Measurements from ENCODE around the gene ANO1.
"Not testable (repeated sequence)": the region's sequence is repeated elsewhere in the genome, so short reads cannot be mapped to it uniquely, and the experiment has no call there.

The ANO1 gene

DNA sequence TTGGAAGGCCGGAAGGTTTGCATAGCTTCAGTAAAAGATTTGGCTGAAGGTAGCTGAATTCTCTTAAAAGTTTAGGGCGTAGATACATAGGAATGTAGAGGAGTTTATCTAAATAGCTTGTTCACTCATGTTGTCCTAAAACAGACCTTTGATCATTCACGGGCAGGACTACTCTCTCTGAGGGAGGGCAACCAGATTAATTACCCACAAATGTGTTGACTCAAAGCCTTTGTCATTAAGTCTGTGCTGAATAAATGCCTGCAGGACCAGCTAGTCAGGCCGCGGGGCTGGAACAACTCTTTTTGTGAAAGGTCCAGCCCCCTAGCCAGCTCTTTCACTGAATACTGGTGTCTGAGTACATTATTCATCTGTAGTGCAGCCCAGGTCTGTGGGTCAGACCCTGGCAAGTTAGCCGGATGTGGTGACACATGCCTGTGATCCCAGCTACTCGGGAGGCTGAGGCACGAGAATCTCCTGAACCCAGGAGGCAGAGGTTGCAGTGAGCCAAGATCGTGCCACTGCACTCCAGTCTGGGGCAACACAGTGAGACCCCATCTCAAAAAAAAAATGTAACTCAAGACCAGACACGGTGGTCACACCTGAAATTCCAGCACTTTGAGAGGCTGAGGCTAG lies 122.2 kb downstream of the ANO1 start:
- no peak overlapping the region for H3K4me3 ChIP-seq (ENCODE audit: low read depth, low read length)
- DNase-seq (ENCODE audit: low read depth): no peak

DNA sequence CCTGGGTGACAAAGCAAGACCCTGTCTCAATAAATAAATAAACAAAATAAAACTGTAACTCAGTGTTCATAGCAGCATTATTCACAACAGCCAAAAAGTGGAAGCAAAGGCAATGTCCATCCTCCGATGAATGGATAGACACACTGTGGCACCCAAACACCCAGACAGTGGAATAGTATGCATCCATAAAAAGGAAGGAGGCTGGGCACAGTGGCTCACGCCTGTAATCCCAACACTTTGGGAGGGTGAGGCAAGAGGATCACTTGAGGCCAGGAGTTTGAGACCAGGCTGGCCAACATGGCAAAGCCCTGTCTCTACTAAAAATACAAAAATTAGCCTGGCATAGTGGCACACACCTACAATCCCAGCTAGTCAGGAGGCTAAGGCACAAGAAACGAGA lies 122.9 kb downstream of the ANO1 start:
- not testable (repeated sequence) for H3K4me3 ChIP-seq (ENCODE audit: low read depth, low read length); DNase-seq (ENCODE audit: low read depth)

DNA sequence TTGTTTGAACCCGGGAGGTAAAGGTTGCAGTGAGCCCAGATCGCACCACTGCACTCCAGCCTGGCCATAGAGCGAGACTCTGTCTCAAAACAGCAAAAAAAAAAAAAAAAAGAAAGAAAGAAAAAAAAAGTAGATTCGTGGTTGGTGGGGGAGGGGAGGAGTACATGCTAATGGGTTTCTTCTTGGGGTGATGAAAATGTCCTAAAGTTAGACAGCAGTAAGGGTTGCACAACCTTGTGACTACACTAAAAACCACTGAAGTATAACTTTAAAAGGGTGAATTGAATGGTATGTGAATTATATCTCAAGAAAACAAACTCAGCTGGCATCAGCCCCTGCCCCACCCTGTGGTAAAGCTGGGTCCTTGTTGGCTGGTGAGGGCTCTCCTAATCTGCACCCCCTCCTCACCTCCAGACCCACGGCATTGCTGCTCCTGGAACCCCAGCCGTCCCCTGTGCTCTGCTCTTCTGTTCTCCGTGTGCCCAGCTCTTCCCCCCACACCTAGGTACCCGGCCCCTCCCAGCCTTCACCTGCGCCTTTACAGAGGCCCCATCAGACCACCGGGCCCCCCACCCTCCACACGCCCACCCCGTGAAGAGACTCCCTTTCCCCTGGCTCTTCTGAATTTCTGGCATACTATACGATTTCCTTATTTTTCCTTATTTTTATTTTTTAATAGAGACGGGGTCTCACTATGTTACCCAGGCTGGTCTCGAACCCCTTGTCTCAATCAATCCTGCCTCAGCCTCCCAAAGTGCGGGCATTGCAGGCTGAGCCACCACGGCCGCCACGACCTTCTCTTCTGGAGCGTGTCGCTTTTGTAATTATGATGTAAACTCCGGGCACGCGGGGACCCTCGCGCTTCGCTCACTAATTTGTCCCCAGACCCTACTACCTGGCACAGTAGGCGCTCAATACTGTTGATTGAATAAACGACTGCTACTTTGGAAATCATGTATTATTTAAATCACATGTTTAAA lies 124.1 kb downstream of the ANO1 start:
- peak overlapping the region; percentile 99 for H3K4me3 ChIP-seq (ENCODE audit: low read depth, low read length)
- no peak for DNase-seq (ENCODE audit: low read depth)

DNA sequence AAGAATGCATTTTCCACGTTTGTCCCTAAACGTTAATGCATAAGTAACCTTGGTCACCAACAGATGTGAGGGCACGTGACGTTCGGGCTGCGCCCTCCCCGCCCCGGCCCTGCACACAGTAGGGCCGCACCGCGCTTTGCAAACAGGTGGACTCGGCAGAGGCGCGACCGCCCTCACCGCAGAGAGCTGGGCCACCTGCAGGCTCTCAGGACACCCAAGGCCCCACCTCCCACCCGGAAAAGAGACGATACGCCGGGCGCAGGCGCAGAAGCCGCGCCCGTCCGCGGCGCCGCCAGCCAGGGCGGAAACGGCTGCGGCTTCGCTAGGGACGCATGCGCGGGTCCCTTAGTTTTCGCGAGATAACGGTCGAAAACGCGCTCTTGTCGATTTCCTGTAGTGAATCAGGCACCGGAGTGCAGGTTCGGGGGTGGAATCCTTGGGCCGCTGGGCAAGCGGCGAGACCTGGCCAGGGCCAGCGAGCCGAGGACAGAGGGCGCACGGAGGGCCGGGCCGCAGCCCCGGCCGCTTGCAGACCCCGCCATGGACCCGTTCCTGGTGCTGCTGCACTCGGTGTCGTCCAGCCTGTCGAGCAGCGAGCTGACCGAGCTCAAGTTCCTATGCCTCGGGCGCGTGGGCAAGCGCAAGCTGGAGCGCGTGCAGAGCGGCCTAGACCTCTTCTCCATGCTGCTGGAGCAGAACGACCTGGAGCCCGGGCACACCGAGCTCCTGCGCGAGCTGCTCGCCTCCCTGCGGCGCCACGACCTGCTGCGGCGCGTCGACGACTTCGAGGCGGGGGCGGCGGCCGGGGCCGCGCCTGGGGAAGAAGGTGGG lies 125.0 kb downstream of the ANO1 start, which contains the start of gene FADD:
Gene FADD (plus strand): TSS at position 377 of the 831 bp plus-strand sequence. CDS start 164 bp downstream, at position 541.
- DNase-seq (ENCODE audit: low read depth): peak; percentile 62
- peak within 1 kb of the TSS; percentile 99 for H3K4me3 ChIP-seq (ENCODE audit: low read depth, low read length)

DNA sequence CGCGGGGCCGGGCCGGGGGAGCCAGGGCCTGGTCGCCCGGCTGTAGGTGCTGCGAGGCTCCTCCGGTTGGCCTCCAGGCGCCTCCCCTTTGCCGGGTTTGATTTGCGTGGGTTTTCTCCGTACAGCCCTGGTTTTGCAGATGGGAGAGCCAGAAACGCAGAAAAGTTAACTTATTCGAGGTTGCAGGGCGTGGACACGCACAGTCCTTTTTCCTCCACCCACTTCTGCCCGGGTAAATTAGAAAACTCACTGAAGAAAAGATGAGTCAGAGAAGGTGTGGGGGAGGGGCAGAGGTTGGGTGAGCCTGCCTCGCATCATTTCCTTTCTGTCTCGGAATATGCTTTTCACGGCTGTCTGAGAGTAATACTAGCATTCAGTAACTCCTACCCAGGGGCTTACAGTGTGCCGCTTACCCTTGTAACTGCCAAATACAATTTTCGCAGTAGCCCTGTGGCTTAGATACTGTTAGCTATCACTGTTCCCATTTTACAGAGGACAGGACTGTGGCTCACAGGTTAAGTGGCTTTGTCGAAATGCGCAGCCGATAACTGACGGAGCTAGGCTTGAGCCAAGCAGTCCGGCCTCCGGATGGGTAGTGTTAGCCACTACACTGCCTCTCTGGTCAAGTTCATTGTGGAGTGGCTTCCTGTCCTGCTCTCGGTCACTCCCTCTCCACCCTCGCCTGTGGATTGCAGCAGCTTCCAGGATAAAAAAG lies 125.8 kb downstream of the ANO1 start:
- H3K4me3 ChIP-seq (ENCODE audit: low read depth, low read length): peak overlapping the region; percentile 99
- DNase-seq (ENCODE audit: low read depth): peak; percentile 48

DNA sequence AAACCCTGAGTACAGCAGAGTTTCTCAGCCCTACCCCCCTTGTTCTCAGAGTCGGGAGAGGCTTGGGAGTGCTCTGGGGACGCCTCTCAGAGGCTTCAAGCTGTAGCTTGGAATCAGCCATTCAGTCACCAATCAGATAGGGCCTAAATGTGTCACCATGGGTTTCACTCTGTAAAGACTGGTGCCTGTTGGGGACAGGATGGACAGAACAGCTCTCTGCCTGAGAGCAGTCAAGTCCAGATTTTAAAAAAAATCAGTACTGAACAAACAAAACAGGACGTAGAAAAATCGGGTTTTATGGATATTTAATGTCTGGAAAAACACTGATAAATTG lies 126.3 kb downstream of the ANO1 start:
- H3K4me3 ChIP-seq (ENCODE audit: low read depth, low read length): peak overlapping the region; percentile 99
- no peak for DNase-seq (ENCODE audit: low read depth)

DNA sequence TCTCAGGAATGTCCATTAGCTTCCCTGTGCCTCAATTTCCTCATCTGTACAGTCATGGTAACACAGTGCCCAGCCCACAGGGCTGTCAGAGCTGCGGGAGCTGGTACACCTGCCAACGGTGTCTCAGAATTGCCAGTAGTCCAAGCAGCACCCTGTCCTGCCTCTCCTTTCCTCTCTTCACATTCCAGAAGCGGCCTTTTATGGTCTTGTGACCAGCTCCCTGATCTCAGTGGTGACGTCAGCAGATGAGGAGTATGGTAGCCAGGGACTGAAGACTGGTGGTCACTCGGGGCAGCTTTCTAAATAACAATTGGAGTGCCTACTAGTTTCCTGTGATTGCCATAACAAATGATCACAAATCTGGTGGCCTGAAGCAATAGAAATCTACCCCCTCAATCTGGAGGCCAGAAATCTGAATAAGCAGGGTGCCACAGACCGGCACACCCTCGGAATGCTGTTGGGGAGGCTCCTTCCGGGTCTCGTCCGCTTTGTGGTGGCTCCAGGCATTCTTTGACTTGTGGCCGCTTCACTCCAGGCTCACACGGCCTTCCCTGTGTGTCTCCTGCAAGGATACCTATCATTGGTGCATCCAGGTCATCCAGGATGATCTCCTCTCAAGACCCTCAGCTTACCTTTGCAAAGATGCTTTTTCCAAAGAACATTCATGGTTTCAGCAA lies 127.1 kb downstream of the ANO1 start:
- no peak for DNase-seq (ENCODE audit: low read depth)
- no peak overlapping the region for H3K4me3 ChIP-seq (ENCODE audit: low read depth, low read length)

DNA sequence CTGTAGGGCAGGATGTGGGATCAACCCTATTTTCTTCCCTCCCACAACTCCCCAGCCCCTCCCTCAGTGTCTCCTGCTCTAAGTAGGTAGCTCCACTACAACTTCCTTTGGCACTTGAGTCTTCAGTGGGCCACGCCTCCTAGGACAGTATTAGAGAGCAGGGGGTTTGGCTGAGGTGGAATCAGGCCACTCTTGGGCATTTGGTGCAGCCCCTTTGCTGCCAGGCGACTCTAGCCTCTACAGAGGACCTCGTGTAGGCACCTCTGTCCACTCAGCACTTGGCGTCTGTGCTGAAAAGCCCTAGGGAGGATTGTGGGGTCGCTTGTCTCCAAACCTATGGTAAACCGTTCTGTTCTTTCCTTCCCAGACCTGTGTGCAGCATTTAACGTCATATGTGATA lies 127.6 kb downstream of the ANO1 start:
- DNase-seq (ENCODE audit: low read depth): no peak

DNA sequence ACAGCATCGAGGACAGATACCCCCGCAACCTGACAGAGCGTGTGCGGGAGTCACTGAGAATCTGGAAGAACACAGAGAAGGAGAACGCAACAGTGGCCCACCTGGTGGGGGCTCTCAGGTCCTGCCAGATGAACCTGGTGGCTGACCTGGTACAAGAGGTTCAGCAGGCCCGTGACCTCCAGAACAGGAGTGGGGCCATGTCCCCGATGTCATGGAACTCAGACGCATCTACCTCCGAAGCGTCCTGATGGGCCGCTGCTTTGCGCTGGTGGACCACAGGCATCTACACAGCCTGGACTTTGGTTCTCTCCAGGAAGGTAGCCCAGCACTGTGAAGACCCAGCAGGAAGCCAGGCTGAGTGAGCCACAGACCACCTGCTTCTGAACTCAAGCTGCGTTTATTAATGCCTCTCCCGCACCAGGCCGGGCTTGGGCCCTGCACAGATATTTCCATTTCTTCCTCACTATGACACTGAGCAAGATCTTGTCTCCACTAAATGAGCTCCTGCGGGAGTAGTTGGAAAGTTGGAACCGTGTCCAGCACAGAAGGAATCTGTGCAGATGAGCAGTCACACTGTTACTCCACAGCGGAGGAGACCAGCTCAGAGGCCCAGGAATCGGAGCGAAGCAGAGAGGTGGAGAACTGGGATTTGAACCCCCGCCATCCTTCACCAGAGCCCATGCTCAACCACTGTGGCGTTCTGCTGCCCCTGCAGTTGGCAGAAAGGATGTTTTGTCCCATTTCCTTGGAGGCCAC lies 128.3 kb downstream of the ANO1 start:
- no peak overlapping the region for H3K4me3 ChIP-seq (ENCODE audit: low read depth, low read length)
- no peak for DNase-seq (ENCODE audit: low read depth)

More for the DNA sequence above, 127.6 kb downstream of the ANO1 start:
- no peak overlapping the region for H3K4me3 ChIP-seq (ENCODE audit: low read depth, low read length)

DNA sequence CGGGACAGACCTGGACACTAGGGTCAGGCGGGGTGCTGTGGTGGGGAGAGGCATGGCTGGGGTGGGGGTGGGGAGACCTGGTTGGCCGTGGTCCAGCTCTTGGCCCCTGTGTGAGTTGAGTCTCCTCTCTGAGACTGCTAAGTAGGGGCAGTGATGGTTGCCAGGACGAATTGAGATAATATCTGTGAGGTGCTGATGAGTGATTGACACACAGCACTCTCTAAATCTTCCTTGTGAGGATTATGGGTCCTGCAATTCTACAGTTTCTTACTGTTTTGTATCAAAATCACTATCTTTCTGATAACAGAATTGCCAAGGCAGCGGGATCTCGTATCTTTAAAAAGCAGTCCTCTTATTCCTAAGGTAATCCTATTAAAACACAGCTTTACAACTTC lies 128.9 kb downstream of the ANO1 start:
- H3K4me3 ChIP-seq (ENCODE audit: low read depth, low read length): no peak overlapping the region
- DNase-seq (ENCODE audit: low read depth): no peak

DNA sequence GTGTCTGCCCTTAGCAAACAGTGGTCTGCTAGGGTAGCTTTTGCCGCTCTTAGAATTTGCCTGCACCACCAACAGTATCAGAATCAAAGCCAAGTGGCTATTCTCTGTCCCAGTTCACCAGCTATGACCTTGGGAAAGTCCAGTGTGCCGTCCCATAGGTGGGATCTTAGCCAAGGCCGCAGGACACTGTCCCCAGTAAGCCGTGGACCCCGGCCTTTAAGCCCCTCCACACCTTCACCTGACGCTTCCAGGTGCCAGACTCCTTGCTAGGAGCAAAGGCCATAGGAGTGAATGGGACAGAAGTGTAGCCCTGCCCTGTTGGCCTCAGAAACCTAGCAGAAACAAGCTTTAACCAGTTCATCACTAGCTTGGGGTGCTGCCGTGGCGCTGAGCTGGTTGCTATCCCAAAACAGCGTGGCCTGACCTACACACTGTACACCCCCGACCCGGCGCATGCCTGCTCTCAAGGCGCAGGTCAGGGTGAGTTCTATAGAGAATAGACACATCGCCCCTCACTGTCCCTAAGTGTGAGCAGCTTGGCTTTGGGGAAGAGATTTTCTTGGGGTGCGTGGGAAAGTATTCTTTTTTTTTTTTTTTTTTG lies 129.5 kb downstream of the ANO1 start:
- DNase-seq (ENCODE audit: low read depth): no peak
- H3K4me3 ChIP-seq (ENCODE audit: low read depth, low read length): no peak overlapping the region

DNA sequence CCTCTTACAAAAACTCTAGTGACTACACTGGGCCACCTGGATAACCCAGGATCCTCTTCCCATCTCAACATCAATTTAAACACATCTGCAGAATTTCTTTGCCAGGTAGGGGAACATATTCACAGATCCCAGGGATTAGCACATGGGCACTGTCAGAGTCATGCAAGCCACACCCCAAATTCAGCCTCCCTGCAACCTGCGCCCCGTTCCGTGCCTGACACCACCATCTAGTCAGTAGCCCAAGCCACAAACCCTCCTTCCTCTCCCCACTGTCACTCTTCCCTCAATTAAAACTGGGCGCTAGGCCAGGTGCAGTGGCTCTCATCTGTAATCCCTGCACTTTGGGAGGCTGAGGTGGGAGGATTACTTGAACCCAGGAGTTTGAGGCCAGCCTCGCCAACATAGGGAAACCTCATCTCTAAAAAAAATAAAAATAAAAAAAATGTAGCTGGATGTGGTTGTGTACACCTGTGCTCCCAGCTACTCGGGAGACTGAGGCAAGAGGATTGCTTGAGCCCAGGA lies 131.3 kb downstream of the ANO1 start:
- no peak for DNase-seq (ENCODE audit: low read depth)
- H3K4me3 ChIP-seq (ENCODE audit: low read depth, low read length): no peak overlapping the region

DNA sequence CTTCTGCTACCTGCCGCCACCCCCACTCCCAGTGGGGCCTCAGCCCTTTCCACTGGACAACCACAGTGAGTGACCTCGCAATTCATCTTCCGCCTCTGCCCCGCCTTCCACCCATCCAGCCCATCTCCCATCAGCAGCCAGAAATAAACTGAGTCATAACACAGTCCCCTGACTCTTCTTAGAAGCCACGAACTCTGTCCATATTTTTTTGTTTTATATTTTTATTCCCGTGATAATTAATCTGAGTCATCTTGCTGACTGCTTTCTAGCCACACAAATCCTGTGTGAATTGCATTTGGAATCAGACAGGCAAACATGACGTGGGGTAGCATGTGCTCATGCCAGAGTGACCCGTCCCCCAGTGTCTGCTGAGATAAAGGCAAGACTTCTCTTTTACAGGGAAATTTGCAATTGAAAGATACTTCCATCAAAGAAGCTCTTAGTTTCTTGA lies 132.0 kb downstream of the ANO1 start:
- no peak overlapping the region for H3K4me3 ChIP-seq (ENCODE audit: low read depth, low read length)
- DNase-seq (ENCODE audit: low read depth): peak; percentile 69

DNA sequence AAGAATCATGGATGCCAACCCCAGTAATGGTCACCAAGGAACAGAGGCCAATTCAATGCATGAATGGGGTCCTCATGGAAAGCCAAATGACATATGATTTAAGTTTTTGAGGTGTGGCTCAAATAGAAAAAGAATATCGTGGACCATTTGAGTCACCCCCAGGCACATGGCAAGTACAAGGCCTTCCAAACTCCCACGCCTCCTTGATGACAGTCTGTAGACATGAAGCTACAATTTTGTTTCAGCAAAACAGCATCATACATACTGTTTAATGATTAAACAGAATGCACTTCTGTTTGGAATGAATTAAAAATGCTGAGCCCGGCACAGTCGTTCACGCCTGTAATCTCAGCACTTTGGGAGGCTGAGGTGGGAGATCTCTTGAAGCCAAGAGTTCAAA lies 132.4 kb downstream of the ANO1 start:
- H3K4me3 ChIP-seq (ENCODE audit: low read depth, low read length): no peak overlapping the region
- DNase-seq (ENCODE audit: low read depth): no peak

DNA sequence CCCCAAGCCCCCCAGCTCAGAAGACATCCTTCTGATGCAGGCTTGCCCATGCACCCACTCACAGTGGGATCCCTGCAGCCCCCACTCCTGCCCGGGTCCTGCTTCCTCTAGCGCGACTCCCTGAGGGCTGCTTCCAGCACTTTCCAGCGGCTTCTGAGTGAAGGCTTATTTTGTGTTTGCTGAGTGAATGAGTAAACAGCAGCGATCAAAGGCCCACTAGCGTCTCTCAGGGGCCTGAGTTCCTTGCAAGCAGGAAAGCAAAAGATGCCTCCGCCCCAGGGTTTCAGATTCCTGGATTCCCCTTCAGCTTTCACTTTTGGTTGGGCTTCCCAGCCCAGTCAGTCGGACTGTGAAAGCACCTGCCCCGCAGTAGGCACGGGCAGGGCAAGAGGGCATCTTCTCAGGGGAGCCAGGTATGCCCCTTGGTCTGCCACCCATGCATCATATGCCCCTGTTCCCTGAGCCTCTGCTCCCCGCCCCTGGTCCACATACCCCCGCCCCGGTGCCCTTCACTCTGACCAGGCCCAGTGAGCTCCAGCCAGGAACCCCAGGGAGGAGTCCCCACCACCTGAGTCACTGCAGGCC lies 134.2 kb downstream of the ANO1 start:
- no peak for DNase-seq (ENCODE audit: low read depth)
- H3K4me3 ChIP-seq (ENCODE audit: low read depth, low read length): no peak overlapping the region

DNA sequence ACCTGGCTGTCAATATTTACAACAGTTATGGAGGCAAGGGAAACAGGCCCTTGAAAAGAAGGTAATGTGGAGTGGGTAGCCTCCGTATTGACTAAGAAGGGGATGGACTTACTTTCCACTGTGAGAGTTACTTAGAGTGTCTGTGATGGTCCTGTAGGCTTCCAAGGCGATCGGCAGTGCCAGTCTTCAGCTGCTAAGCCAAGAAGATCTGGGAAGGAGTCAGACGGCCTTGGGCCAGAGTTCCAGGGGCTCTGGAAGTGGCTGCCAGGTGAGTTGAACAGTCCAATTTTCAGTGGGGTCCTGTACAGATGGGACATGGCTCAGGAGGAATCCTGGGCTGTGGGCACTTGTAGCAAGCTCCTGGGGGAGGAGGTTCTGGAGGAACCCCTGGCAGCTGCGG lies 139.3 kb downstream of the ANO1 start:
- not testable (repeated sequence) for DNase-seq (ENCODE audit: low read depth); H3K4me3 ChIP-seq (ENCODE audit: low read depth, low read length)

DNA sequence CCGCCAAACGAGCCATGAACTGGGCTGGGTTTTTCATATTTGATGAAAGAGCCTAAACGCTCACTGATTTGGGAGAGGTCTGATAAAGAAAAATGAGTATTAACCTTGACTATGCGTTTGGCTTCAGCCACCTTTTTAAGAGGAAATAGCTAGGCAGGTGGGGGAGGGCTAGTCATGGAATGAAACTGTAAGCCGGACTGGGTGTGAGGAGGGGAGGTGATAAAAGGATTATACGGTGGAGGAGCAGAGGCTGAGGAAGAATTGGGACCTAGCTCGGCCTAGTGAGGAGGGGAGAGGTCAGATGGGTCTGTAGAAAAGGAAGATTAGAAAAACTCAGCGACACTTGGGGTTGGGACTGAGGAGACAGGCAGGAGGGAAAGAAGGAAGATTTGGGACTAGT lies 140.0 kb downstream of the ANO1 start:
- not testable (repeated sequence) for H3K4me3 ChIP-seq (ENCODE audit: low read depth, low read length); DNase-seq (ENCODE audit: low read depth)
